ENCODE data around the gene SPATA2. TPM values are rescaled to one million over a fixed set of nuclear protein-coding genes. Genes with fewer than 3 reads are reported as not detected.

SPATA2 gene
- total RNA-seq, 1 donor from 2014 or later = 0.79 TPM

- DNase-seq (ENCODE audit: low read depth) (no peak), FAIRE-seq (no peak)
- H3K27me3 ChIP-seq (ENCODE audit: control insufficient read depth, insufficient read depth, low read length) = peaks cover 1% of the 10 kb centered on the region
- no peak for TF ChIP-seq CTCF (IDR thresholded peaks at IDR 0.05; ENCODE audit: insufficient read depth, low read length, severe bottlenecking)
- H3K36me3 ChIP-seq (ENCODE audit: control insufficient read depth, insufficient read depth, low read length) = no peaks in the 10 kb centered on the region
- no peak overlapping the region for H3K4me3 ChIP-seq (ENCODE audit: low read depth, low read length)
These were observed 8.9 kb upstream of the SPATA2 start for GRCh38 chr20:49924247-49924646.

- peaks cover 1% of the 10 kb centered on the region for H3K27me3 ChIP-seq (ENCODE audit: control insufficient read depth, insufficient read depth, low read length)
- FAIRE-seq (no peak), DNase-seq (ENCODE audit: low read depth) (no peak)
- no peaks in the 10 kb centered on the region for H3K36me3 ChIP-seq (ENCODE audit: control insufficient read depth, insufficient read depth, low read length)
- H3K4me3 ChIP-seq (ENCODE audit: low read depth, low read length) = no peak overlapping the region
- TF ChIP-seq CTCF (IDR thresholded peaks at IDR 0.05; ENCODE audit: insufficient read depth, low read length, severe bottlenecking) = no peak
These were observed 4.1 kb upstream of the SPATA2 start for GRCh38 chr20:49919461-49919860.

- DNase-seq (ENCODE audit: low read depth) (no peak), FAIRE-seq (no peak)
- no peak overlapping the region for H3K4me3 ChIP-seq (ENCODE audit: low read depth, low read length)
- H3K36me3 ChIP-seq (ENCODE audit: control insufficient read depth, insufficient read depth, low read length) = no peaks in the 10 kb centered on the region
- TF ChIP-seq CTCF (IDR thresholded peaks at IDR 0.05; ENCODE audit: insufficient read depth, low read length, severe bottlenecking) = no peak
- H3K27me3 ChIP-seq (ENCODE audit: control insufficient read depth, insufficient read depth, low read length) = peaks cover 1% of the 10 kb centered on the region
These were observed 3.7 kb upstream of the SPATA2 start for GRCh38 chr20:49919009-49919408.

- TF ChIP-seq CTCF (IDR thresholded peaks at IDR 0.05; ENCODE audit: insufficient read depth, low read length, severe bottlenecking) = no peak
These were observed 3.1 kb upstream of the SPATA2 start for GRCh38 chr20:49918446-49918845.

GRCh38 chr20:49916146-49917002 lies 1.0 kb upstream of the SPATA2 start:
- peak; percentile 76 for DNase-seq (ENCODE audit: low read depth)
- no peaks in the 10 kb centered on the region for H3K36me3 ChIP-seq (ENCODE audit: control insufficient read depth, insufficient read depth, low read length)
- H3K27me3 ChIP-seq (ENCODE audit: control insufficient read depth, insufficient read depth, low read length) = no peaks in the 10 kb centered on the region
- no peak for FAIRE-seq
- no peak for TF ChIP-seq CTCF (IDR thresholded peaks at IDR 0.05; ENCODE audit: insufficient read depth, low read length, severe bottlenecking)
- H3K4me3 ChIP-seq (ENCODE audit: low read depth, low read length) = peak overlapping the region; percentile 91

More at GRCh38 chr20:49918446-49918845, 3.1 kb upstream of the SPATA2 start:
- H3K27me3 ChIP-seq (ENCODE audit: control insufficient read depth, insufficient read depth, low read length) = peaks cover under 1% of the 10 kb centered on the region
- DNase-seq (ENCODE audit: low read depth) (no peak), FAIRE-seq (no peak)
- H3K36me3 ChIP-seq (ENCODE audit: control insufficient read depth, insufficient read depth, low read length) = no peaks in the 10 kb centered on the region
- H3K4me3 ChIP-seq (ENCODE audit: low read depth, low read length) = no peak overlapping the region

GRCh38 chr20:49915118-49915379 lies 280 bp downstream of the SPATA2 start:
- DNase-seq (ENCODE audit: low read depth) = no peak

More at GRCh38 chr20:49915118-49915379, 280 bp downstream of the SPATA2 start:
- H3K4me3 ChIP-seq (ENCODE audit: low read depth, low read length) = peak overlapping the region; percentile 91
- H3K27me3 ChIP-seq (ENCODE audit: control insufficient read depth, insufficient read depth, low read length) = no peaks in the 10 kb centered on the region
- FAIRE-seq = no peak
- peaks cover under 1% of the 10 kb centered on the region for H3K36me3 ChIP-seq (ENCODE audit: control insufficient read depth, insufficient read depth, low read length)
- TF ChIP-seq CTCF (IDR thresholded peaks at IDR 0.05; ENCODE audit: insufficient read depth, low read length, severe bottlenecking) = no peak

Data from bronchial epithelial cell (primary cell).